Ovary (tissue), 3 donors: ENCODE results near the gene NR1D2.

ENCODE experiments used
- EP300 ChIP-seq: sonication (generic); formaldehyde crosslinking; IDR thresholded peaks from one replicate; pipeline ENCODE4 v1.6.1; 2017; ENCODE audit warnings: antibody characterized with exemption
- POLR2A ChIP-seq: fragments of 450-650 bp; IDR thresholded peaks from one replicate; pipeline ENCODE4 v1.6.1; 2017; ENCODE audit warnings: antibody characterized with exemption, mild to moderate bottlenecking, moderate library complexity
- TF ChIP-seq, protein P1 (sequence below), 3 donors: fragments of 450-650 bp in 2 of 3; fragments of 200-600 bp in 1 of 3; IDR thresholded peaks; one replicate each; pipeline versions ENCODE4 v1.5.1 to v1.8.0; 2016 to 2022; ENCODE audit warnings: antibody characterized with exemption in 3 of 3, mild to moderate bottlenecking in 1 of 3
- donor health status: DM: no; HTN: no; CAD: no.

DNA sequence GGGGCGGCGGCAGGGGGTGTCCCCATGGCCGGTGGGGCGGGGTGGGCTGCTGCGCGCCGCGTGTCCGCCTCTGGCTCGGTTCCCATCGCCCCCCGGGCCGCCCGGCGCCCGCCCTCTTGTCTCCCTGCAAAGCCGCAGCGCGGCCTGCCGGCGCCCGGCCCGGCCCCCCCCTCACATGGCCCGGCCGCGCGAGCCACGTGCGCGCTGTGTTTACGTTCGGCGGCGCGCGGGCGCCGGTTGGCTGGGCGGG lies 502 bp downstream of the NR1D2 start:
- TF ChIP-seq, protein P1, sequence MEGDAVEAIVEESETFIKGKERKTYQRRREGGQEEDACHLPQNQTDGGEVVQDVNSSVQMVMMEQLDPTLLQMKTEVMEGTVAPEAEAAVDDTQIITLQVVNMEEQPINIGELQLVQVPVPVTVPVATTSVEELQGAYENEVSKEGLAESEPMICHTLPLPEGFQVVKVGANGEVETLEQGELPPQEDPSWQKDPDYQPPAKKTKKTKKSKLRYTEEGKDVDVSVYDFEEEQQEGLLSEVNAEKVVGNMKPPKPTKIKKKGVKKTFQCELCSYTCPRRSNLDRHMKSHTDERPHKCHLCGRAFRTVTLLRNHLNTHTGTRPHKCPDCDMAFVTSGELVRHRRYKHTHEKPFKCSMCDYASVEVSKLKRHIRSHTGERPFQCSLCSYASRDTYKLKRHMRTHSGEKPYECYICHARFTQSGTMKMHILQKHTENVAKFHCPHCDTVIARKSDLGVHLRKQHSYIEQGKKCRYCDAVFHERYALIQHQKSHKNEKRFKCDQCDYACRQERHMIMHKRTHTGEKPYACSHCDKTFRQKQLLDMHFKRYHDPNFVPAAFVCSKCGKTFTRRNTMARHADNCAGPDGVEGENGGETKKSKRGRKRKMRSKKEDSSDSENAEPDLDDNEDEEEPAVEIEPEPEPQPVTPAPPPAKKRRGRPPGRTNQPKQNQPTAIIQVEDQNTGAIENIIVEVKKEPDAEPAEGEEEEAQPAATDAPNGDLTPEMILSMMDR (IDR thresholded peaks at IDR 0.05) = no peak
- TF ChIP-seq POLR2A = no peak
- TF ChIP-seq EP300 = no peak
